ENCODE measurements around the gene TUB.

The TUB gene

DNA sequence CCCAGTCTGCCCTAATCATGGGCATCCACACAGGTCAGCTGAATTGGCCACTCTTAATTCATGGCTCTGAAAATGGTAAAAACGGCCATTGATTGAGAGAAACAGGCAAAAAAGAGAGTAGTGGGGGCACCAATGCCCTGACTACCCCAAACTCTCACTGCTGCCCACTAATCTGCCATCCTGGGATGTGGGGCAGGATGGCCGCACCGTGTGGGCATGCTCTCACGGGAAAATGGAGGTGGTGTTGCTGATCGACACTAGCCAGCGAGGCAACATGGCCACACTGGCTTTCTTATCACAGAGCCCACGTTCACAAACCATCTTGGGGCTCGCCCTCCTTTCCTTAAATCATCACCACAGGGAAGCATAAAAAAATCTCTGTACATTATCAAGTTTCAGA is 11.2 kb upstream of the TUB start:
- no peak for DNase-seq

- no peak for DNase-seq
Measured at GRCh38 chr11:8070417-8071115, 10.4 kb upstream of the TUB start.

DNA sequence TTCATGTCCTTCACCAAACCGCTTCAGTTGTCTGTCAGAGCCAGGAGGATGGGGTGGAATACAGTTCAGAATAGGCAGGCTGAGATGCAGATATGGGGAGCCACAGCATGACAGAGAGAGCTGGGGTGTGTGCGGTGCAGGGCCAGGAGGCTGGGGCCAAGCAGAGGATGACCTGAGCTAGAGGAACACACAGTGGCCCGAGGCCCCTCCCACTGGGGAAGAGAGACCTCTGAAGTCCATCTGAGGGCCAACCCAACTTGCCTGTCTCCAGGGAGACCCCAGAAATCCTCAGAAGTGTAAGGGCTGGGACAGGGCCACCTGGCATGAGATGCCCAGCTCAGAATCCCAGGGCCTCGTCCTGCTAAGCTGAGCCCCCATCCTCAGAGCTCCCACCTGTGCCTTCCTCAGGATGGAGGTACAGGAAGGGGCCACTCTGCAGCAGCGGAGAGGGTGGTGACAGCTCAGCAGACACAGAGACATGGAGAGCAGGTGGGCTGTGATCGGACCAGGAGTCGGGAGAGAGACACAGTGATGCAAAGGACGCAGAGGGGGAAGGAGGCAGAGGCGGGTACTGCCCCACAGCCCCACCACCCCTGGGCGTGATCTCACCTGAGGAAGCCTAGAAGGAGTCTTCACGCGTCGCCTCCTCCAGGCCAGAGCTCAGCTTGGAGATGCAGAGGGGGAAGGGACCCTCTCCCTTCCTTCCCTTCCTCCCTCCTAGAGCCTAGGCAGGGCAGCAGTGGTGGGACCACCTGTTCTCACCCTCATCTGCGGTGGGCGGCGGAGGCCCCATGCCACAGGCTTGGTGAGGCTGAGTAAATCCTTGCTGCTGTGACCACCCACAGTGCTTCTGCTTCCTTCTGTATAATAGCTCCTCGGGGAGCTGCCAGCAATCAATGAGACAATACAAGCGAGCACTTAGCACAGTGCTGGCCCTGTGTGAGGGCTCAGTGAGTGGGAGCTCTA is 9.1 kb upstream of the TUB start:
- DNase-seq, result no peak

- no peak for DNase-seq
Measured at GRCh38 chr11:8075119-8075726, 5.8 kb upstream of the TUB start.

GRCh38 chr11:8079111-8079675 is 1.8 kb upstream of the TUB start:
- no peak for DNase-seq

- no peak for DNase-seq
Measured at GRCh38 chr11:8080069-8080670, 841 bp upstream of the TUB start.

GRCh38 chr11:8081591-8082250 is 710 bp downstream of the TUB start:
- DNase-seq, result no peak

DNA sequence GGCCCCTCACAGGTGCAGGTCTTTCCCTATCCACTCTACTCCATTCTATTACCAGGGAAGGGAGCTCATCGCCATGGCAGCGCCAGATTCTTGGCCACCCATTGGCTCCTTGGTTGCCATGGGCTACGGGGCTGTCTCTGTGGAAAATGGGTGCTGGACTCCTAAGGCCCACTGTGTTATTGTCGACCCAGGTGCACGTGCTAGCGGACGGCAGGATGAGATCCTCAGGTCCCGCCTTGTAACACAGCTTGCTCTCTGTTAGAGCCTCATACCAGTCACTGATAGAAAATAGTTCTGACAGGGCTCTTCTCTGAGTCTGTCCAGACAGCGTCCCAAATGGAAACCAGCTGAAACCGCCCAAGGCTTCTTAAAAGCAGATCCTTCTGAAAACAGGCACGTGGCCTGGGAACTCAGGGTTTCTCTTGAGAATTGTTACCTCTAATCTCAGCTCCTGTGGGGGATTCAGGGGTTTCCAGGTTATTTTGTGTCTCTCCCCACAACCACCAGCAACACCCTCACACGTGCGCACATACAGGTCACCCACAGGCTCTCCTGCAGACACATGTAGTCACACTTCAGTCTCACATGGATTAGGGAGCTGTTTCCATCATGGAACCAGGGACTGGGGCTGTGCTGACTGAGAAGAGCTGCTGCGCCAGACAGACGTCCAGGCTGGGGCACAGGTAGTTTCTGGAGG is 1.5 kb downstream of the TUB start:
- DNase-seq, result no peak

DNA sequence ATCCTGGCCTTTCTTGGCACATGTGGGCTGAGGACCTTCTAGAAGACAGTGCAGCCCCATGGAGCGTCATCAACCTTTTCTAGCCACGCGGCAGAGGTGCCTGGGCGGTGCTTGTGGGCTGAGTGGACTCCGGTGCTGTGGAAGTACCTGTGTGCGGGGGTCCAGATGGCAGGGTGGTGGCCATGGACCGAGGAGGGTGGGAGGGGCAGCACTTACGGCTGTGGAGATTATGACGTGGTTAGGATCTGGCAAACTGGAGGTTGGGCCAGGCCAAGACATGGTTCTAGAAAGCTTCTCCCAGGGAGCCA is 2.0 kb downstream of the TUB start:
- DNase-seq, result no peak

- DNase-seq, result no peak
Measured at GRCh38 chr11:8083871-8084281, 2.9 kb downstream of the TUB start.

GRCh38 chr11:8084352-8084751 is 3.3 kb downstream of the TUB start:
- DNase-seq, result no peak

DNA sequence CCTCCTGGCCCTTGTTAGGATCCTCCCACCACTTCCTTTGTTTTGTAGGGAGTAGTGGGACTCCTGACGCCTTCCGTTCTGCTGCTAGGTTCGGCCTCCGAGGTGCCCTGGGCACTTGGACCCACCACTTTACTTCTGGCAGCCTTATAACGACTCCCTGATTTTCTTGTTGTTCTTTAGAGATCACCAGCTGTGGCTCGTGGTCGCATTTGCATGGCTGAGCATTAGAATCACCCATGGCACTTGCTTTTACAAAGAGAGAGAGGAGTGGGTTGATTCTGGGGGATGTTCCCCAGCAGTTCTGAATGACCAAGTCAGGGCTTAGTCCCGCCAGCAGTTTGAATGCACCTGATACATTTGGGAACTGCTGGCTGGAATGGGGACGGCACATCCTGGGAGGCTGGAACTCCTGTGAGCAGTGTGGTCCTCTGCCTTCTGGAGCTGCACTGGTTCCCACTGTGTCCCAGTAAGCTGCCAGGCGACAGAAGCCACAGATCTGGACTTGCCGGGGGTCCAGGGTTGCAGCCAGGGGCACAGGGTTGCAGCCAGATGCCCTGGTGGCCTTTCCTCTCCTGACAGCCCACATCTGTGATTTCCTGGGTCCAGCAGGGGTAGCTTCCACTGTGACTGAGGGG is 4.1 kb downstream of the TUB start:
- DNase-seq, result no peak

GRCh38 chr11:8086001-8086479 is 5.0 kb downstream of the TUB start:
- DNase-seq, result peak; percentile 56

- no peak for DNase-seq
Measured at GRCh38 chr11:8086571-8086970, 5.6 kb downstream of the TUB start.

DNA sequence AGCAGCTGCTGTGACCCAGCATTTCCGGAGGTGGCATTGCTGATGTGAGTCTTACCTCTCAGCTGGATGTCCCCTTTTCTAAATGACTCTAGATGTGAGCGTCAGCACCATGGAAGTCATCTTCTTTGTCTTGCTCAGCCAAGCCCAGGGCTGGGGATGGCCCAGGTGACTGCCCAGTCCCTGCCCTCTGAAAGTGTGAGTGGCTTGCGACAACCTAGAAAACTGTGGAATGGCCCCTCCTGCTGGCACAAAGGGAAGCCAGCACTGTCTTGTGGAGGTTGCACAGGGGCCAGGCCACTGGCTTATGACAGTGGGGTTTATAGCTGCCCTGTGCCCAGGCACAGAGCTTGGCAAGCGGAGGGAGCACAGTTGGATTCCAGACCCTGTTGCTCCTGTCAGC is 6.2 kb downstream of the TUB start:
- no peak for DNase-seq

DNA sequence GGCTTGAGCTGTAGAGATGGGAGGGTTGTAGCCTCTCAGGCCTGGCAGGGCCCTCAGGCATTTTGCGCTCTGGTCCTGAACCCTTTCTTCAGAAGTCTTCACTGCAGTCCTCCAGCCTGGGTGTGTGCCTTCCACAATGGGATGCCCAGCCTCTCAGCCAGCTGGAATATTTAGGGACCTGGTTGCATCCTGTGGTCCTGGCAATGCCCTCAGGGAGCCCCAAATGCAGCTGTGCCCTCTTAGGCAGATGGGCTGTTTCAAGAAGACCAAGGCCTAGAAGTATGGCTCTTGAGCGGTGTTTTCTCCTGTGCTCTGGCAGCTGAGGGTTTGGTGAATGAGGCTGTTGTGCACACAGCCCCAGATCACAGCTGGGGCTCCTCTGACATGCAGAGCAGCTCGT is 6.7 kb downstream of the TUB start:
- no peak for DNase-seq

DNA sequence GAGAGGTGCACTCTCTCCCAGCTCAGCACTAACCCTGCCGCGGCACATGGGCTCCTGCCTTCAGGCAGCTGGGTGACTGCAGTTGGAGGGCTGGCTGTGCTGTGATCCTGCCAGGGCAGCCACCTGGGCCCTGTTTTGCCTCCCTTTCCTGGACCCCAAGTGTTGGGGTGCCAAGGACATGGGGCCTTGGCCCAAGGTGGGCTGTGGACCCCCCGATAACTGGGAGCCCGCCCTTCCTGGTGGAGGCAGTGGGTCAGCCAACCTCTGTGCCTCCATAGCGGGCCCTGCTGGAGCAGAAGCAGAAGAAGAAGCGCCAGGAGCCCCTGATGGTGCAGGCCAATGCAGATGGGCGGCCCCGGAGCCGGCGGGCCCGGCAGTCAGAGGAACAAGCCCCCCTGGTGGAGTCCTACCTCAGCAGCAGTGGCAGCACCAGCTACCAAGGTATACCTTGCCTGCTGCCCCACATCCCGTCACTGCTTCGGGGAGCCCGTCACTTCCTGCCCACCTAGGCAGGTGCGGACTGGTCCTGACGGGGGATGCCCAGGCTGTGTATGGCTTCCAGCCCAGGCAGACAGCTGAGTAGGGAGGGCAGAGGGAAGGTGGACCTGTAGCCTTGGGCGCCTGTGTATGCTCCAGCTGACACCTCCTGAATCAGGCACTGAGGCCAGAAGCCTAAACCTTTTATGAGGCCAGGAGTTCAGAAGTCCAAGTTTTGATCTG is 8.9 kb downstream of the TUB start:
- no peak for DNase-seq

DNA sequence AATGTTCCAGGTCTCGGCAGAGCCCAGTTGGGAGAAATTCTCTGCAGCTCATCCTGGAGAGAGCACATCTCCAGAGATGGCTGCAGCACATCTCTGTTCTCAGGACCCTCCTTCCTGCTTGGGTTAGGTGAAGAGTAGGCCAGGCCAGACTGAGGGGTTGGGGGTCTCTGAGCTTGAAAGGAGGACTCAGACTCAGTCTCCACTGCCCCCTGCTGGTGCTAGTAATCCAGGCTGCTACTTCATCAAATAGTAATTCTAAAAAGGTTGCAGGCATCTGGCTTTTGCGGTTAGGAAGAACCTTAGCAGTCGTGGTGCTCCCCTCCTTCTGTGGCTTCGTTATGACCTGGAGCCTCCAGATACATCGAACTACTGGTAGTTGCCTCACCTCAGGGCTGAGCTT is 9.7 kb downstream of the TUB start:
- DNase-seq, result no peak

- no peak for DNase-seq
Measured at GRCh38 chr11:8091721-8092120, 10.7 kb downstream of the TUB start.

- DNase-seq, result no peak
Measured at GRCh38 chr11:8092587-8093424, 11.8 kb downstream of the TUB start.

All from NCI-H2081 treated with DMSO at 0.1 percent for 48 hours (cell line).